HG03066 (cell line): ENCODE results near the gene MIS18A.
"Not testable (repeated sequence)": the region's sequence is repeated elsewhere in the genome, so short reads cannot be mapped to it uniquely, and the experiment has no call there.

ENCODE experiments used
- ATAC-seq: cut with Tn5 transposase; IDR thresholded peaks from one replicate; pipeline ENCODE4 v1.9.1; 2021; ENCODE audit warnings: low read depth; ENCODE audit not compliant: unreplicated experiment

Gene MIS18A

DNA sequence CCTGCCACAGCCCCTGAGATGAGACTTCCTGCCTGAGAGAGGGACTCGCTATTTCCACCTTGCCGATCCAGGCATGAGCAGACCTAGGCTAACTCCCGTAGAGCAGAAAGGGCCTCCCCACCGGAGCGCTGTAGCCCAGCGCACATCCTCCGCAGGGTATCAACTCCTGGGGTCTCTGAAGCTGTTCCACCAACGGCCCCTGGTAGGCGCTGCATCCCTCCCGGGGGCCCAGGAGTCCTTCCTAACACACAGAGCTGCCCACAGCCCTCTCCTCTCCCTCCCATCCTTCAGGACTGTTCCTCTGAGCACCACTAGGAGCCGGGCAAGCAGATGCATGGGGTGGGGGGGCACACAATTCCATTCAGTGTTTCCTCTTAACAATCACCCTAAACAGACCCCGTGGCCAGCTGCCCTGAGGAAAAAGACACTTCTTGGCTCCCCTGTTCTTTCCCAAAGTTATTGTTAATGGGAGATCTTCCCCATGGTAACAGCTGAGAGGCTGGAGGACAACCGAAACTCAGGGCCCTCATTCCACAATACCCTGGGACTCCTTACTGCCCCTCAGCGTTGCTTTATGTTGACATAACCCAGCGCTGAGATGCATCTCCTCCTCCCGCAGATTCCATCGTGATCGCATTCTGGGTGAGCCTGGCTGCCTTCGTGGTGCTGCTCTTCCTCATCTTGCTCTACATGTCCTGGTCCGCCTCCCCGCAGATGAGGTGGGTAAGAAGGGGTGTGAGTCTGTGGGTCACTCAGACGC, 27.4 kb upstream of the MIS18A start:
- no peak for ATAC-seq

GRCh38 chr21:32304998-32305397, 26.1 kb upstream of the MIS18A start:
- no peak for ATAC-seq

DNA sequence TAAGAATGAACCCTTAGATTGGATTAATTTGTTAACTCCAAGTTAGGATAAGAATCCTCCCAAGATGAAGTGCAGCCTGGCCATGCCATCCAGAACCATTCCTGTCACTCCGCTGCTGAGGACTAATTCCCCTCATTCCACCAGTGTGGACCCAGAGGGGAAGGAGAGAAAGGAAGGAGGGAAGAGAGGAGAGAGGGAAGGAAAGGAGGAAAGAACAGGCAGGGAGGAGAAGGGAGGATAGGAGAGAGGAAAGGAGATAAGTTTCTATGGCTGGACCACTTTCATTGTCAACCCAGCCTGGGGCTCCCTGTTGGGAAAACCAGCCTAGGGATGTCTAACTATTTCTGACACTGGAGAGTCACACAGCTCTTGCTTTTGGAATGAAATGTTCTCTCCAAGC, 24.5 kb upstream of the MIS18A start:
- no peak for ATAC-seq

GRCh38 chr21:32302560-32302959, 23.7 kb upstream of the MIS18A start:
- no peak for ATAC-seq

GRCh38 chr21:32301596-32301995, 22.7 kb upstream of the MIS18A start:
- ATAC-seq = no peak

DNA sequence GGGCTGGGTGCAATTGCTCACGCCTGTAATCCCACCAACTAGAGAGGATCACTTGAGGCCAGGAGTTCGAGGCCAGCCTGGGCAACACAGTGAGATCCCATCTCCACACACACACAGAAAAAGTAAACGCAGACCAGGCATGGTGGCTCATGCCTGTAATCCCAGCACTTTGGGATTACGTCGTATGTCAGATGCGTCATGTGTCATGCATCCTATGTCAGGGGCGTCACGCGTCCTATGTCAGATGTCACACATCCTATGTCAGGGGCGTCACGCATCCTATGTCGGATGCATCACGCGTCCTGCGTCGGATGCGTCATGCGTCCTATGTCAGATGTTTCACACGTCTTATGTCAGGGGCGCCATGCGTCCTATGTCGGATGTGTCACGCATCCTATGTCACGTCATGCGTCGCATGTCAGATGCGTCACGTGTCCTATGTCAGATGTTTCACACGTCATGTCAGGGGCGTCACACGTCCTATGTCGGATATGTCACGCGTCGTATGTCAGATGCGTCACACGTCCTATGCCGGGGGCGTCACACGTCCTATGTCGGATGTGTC, 21.4 kb upstream of the MIS18A start:
- no peak for ATAC-seq

- ATAC-seq = no peak
Measured at GRCh38 chr21:32299695-32300094, 20.8 kb upstream of the MIS18A start.

- ATAC-seq = no peak
Measured at GRCh38 chr21:32298658-32299081, 19.8 kb upstream of the MIS18A start, which contains the start of gene MRAP. MRAP (plus strand) TSS chr21:32298855; CDS start chr21:32298972, 117 bp downstream.

GRCh38 chr21:32298148-32298559, 19.3 kb upstream of the MIS18A start:
- no peak for ATAC-seq

DNA sequence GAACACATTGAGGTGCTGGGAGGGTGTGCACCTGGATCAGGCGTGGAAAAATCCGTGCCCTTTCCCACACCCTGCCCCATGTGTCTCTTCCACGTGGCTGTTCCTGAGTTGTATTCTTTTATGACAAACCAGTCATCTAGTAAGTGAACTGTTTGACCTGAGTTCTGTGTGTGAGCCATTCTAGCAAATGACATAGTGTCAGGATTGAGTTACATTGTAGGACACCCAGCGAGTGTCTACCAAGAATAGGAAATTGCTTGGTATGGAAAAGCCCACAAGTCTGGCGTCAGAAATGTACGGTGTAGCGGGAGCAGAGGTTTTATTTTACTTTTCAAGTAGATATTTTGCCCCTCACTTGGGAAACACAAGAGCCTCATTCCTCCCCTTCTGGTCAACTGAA, 18.6 kb upstream of the MIS18A start:
- no peak for ATAC-seq

- no peak for ATAC-seq
Measured at GRCh38 chr21:32285476-32285875, 6.6 kb upstream of the MIS18A start.

DNA sequence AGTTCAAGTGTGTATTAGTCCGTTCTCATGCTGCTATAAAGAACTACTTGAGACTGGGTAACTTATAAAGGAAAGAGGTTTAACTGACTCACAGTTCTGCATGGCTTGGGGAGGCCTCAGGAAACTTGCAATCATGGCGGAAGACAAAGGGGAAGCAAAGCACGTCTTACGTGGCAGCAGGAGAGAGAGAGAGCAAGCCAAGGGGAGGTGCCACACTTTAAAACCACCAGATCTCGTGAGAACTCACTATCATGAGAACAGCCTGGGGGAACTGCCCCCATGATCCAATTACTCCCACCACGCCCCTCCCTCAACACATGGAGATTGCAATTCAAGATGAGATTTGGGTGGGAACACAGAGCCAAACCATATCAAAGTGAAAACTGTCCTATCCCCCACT, 4.1 kb upstream of the MIS18A start:
- no peak for ATAC-seq

DNA sequence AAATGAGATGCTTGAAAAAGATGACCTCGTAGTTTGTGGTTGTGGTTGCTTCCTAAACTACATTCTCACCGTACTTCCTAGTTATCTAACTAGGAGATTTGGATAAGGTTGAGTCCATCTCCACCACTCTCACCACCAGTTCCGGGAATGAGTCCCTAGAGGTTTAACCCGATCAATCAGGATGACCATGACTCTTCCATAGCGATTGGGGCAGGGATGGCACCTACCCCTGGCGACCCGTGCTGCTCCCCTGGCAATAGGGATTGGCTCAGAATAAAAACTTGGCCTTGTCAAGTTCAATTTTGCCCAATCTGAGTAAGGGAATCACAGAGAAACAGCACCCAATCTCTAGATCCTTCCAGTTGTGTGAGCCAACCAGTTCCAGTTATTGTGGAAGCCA, 2.7 kb upstream of the MIS18A start:
- ATAC-seq = no peak

GRCh38 chr21:32279377-32279680, 480 bp upstream of the MIS18A start:
- ATAC-seq = peak; percentile 33

- ATAC-seq = no peak
Measured at GRCh38 chr21:32278103-32278502, 746 bp downstream of the MIS18A start.

GRCh38 chr21:32276671-32277070, 2.2 kb downstream of the MIS18A start:
- ATAC-seq = no peak

DNA sequence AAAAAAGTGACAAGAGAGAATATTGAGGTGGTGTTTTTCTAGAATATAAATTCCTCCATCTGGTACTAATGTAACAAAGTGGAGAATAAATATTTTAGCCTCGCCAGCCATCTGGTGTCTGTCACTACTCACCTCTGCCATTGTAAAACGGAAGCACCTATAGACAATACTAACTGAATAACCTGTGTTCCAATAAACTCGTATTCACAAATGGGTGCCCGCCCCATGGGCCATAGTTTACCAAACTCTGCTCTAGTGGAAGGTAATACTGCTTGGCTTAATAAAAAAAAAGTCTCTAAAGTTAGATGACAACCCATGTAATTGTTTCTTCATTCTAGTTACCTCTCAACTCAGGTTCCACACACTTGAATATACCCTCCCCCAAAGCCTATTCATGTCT, 8.1 kb downstream of the MIS18A start:
- no peak for ATAC-seq

GRCh38 chr21:32265321-32265720, 13.5 kb downstream of the MIS18A start:
- ATAC-seq = not testable (repeated sequence)

GRCh38 chr21:32261929-32262328, 16.9 kb downstream of the MIS18A start:
- no peak for ATAC-seq

DNA sequence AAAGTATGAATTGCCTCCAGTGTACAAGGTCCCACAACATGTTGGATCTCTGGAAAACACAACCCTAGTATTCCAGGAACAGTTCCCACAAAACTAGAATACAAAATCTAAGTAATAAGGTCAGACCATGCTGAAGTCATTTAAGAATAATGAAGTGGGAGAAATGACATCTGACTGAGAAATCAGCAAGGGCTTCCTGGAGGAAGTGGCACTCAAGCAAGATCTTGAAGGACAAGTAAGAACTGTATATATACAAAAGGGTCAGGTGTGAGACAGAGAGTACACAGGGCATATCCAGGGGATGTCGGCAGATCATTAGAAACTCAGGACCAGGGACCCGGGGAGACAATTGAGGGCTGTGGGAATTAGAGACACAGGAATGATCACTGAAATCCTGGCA, 18.7 kb downstream of the MIS18A start:
- ATAC-seq = no peak

GRCh38 chr21:32258786-32259048, 20.1 kb downstream of the MIS18A start:
- ATAC-seq = not testable (repeated sequence)

DNA sequence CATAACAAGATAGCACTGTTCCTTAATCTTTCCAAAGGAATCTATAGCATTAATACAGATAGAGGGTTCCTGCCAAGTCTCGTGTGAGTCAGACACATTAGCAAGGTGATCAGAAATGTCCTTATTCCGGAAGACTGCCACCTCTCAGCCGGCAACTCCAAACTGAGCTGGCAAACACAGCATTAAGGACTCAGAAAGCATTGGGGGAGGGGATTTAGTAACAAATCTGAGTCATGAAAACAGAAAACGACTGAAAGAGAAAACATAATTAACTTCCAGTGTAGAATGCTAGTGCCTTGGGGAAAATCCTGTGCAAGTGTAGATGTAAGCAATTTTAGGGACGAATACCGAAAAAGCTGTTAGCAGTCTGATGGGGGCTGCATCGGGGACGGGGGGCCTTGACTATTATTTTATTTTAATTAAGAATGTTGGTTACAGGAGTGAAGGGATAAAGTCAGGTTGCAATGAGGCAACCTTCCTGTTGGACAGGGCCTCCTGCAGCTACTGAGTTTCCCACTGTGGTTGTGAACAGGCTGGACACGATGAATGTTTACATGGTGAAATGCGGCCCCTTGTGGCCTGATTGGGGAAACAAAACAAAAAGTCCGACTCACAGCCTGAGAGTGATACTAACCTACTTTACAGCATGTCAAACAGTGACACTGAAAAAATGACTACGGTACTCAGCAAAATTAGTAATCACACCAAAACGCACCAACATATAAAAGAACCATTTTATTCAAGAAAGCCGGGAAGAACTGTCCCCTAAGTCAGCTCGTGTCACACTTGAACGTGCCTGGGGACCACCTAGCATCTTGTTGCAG, 20.7 kb downstream of the MIS18A start:
- no peak for ATAC-seq
